Measurements from ENCODE around the gene RGR. TPM values are rescaled to one million over a fixed set of nuclear protein-coding genes. Genes with fewer than 3 reads are reported as not detected.

The RGR gene
- total and polyA plus RNA-seq, 12 donors, result 0.17 TPM; not detected in 11

DNA sequence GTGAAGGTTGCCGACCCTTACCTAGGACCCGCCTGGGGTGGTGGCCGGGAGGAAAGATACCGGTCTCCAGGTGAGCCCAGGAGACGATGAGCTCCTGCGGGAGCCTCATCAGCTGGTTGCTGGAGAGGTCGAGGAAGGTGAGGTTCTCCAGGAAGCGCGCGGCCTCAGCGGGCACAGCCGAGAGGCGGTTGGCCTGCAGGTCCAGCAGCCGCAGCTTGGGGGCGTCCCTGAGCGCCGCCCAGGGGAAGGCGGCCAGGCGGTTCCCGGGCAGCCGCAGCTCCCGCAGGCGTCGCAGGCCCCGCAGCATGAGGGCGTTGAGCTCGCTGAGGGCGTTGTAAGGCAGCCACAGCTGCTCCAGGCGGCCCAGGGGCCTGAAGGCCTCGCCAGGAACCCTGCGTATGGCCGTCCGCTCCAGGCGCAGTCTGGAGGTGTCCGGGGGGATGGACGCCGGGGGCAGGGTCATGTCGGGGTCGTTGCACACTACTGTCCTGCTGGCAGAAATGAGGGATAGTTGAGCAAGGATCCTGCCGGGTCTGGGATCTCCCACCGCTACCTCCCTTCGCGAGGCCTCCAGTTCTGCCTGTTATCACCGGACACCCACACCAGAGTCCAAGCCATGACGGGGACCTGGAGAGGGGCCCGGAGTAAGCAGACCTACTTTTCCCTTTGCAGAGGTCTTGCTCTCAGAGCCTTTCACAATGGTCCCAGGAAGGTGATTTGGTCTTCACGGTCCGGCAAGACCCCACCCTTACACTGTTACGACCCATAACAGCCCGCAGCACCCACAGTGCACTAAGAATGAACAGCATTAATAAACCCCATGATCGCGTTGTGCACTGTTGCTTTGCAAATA is 7.4 kb upstream of the RGR start:
- H3K27me3 ChIP-seq, result no peaks in the 10 kb centered on the region
- whole genome bisulfite sequencing, 4 donors, result 49 to 81% (median 62%) methylated on average over 11 to 52 of the region's 52 CpGs
- no peak overlapping the region for H3K27ac ChIP-seq
- no peaks in the 10 kb centered on the region for H3K4me1 ChIP-seq (replicated peaks in 1 of 2)
- H3K4me3 ChIP-seq, result no peak overlapping the region
- no peaks in the 10 kb centered on the region for H3K9me3 ChIP-seq (replicated peaks in 1 of 3)
- TF ChIP-seq POLR2A (IDR thresholded peaks at IDR 0.05), result no peak
- TF ChIP-seq, protein P1, sequence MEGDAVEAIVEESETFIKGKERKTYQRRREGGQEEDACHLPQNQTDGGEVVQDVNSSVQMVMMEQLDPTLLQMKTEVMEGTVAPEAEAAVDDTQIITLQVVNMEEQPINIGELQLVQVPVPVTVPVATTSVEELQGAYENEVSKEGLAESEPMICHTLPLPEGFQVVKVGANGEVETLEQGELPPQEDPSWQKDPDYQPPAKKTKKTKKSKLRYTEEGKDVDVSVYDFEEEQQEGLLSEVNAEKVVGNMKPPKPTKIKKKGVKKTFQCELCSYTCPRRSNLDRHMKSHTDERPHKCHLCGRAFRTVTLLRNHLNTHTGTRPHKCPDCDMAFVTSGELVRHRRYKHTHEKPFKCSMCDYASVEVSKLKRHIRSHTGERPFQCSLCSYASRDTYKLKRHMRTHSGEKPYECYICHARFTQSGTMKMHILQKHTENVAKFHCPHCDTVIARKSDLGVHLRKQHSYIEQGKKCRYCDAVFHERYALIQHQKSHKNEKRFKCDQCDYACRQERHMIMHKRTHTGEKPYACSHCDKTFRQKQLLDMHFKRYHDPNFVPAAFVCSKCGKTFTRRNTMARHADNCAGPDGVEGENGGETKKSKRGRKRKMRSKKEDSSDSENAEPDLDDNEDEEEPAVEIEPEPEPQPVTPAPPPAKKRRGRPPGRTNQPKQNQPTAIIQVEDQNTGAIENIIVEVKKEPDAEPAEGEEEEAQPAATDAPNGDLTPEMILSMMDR (IDR thresholded peaks at IDR 0.05), result no peak
- intact Hi-C loops (cut with DNase I), result no loop called here
- no peaks in the 10 kb centered on the region for H3K36me3 ChIP-seq (replicated peaks in 1 of 2)
- no peak for DNase-seq

DNA sequence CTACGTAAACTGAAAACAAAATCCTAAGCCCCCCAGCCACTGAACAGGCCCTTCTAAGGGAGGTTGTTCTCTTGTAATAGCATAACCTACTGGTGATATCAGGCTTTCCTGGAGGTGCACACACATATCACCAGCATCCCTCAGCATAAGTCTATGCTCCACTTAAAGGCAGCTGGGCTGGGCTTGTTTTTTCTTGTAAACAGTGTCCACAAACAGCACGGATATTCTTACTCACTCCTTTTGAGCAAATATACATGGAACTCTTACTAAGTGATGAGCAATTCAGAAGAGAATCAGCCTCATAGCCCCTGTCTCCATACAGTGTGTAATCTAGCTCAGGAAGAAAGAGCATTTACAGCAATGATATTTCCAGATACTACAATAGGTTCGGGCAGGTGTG is 5.9 kb upstream of the RGR start:
- no peak for DNase-seq
- H3K9me3 ChIP-seq (replicated peaks in 1 of 3), result no peaks in the 10 kb centered on the region
- TF ChIP-seq, protein P1 (IDR thresholded peaks at IDR 0.05), result no peak
- no peak for TF ChIP-seq POLR2A (IDR thresholded peaks at IDR 0.05)
- no peak overlapping the region for H3K4me3 ChIP-seq
- H3K27ac ChIP-seq, result no peak overlapping the region
- intact Hi-C loops (cut with DNase I), result no loop called here
- no peaks in the 10 kb centered on the region for H3K4me1 ChIP-seq (replicated peaks in 1 of 2)
- WGBS, 4 donors, result 82 to 90% (median 87%) methylated on average over 3 of the region's 3 CpGs
- no peaks in the 10 kb centered on the region for H3K36me3 ChIP-seq (replicated peaks in 1 of 2)
- no peaks in the 10 kb centered on the region for H3K27me3 ChIP-seq

DNA sequence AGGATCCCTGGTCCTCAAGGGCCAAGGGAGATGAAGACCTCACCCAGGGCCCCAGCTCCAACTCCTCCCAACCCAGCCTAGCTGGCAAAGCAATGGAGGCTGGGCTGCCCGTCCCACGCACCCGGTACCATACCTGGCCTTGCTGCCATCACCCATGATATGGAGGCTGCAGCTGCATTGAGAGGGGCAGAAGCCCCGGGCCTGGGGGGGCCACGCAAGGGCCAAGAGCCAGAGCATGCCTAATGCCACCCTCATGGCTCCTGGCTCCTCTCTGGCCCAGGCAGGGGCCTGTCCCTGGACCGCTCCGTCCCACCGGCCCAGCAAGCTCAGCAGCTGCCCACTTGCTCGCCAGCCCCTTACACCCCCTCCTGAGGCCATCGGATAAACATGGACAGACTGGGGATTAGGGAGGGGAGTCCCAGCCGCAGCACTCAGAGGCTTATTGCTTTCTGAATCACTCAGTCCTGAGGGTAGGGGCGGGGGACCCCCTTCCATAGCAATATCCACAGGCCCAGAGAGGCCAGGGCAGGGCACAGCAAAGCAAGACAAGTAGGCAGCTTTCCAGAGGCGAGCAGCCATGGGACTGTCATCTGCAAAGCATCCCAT is 3.6 kb upstream of the RGR start, which contains the start of gene LRIT1:
TSS of gene LRIT1 (minus strand) at position 362 of the 606 bp plus-strand sequence. CDS start at position 255, 107 bp downstream.
- H3K4me1 ChIP-seq (replicated peaks in 1 of 2), result no peaks in the 10 kb centered on the region
- TF ChIP-seq POLR2A (IDR thresholded peaks at IDR 0.05), result no peak
- TF ChIP-seq, protein P1 (IDR thresholded peaks at IDR 0.05), result no peak
- no peak within 1 kb of the TSS for H3K4me3 ChIP-seq
- intact Hi-C loops (cut with DNase I), result no loop called here
- no peaks in the 10 kb centered on the region for H3K36me3 ChIP-seq (replicated peaks in 1 of 2)
- no peaks in the 10 kb centered on the region for H3K27me3 ChIP-seq
- H3K9me3 ChIP-seq (replicated peaks in 1 of 3), result no peaks in the 10 kb centered on the region
- no peak within 1 kb of the TSS for H3K27ac ChIP-seq
- 86 to 92% (median 90%) methylated on average over 7 to 13 of the region's 13 CpGs for WGBS, 4 donors
- DNase-seq, result no peak

DNA sequence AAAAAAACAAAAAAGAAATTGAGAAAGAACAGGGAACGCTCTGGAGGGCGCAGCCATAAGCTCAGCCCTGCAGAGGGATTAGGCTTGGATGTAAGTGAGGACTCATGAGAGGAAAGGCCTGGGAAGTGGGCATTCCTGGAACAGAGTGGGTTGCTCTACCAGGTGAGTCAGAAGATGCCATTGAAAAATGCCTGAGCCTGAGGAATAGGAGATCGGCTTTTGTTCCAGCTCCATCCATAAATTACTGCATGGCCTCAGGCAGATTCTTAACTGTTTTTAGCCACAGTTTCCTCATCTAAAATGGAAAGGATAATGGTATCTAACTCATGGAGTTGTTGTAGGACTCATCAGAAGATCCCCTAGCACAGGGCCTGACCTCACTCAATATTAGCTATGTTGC is 1.1 kb upstream of the RGR start:
- no peak overlapping the region for H3K4me3 ChIP-seq
- H3K4me1 ChIP-seq (replicated peaks in 1 of 2), result no peaks in the 10 kb centered on the region
- TF ChIP-seq, protein P1 (IDR thresholded peaks at IDR 0.05), result no peak
- TF ChIP-seq POLR2A (IDR thresholded peaks at IDR 0.05), result no peak
- no peak for DNase-seq
- H3K27ac ChIP-seq, result no peak overlapping the region
- no peaks in the 10 kb centered on the region for H3K9me3 ChIP-seq (replicated peaks in 1 of 3)
- no peaks in the 10 kb centered on the region for H3K27me3 ChIP-seq
- H3K36me3 ChIP-seq (replicated peaks in 1 of 2), result no peaks in the 10 kb centered on the region
- intact Hi-C loops (cut with DNase I), result no loop called here
- WGBS, 4 donors, result 88 to 100% (median 96%) methylated on average over 3 of the region's 3 CpGs
